ENCODE data around the gene EXOSC6.
"Not testable (repeated sequence)": the region's sequence is repeated elsewhere in the genome, so short reads cannot be mapped to it uniquely, and the experiment has no call there.

Gene EXOSC6

DNA sequence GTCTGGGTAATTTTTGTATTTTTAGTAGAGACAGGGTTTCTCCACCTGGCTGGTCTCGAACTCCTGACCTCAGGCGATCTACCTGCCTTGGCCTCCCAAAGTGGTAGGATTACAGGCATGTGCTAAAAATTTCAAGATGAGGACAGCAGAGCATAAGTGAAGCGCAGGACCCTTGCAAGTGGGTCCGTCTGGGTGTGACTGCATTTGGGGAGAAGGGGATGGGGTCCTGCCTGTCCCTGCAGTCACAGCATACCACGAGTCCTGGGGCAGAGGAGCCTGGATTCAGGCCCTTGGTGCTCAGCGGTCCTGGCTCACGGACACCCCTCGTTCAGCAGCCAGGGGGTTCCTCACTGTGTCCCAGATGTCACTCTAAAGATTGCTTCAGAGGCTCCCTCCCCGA is 53.5 kb downstream of the EXOSC6 start:
- DNase-seq: not testable (repeated sequence)

- DNase-seq: peak; percentile 10
Observed at GRCh38 chr16:70197611-70198010, 54.1 kb downstream of the EXOSC6 start.
